HEK293T (cell line): Measurements from ENCODE around the gene AKNA.

Source experiments
- BHLHE40 ChIP-seq: fragments of 450-650 bp; IDR thresholded peaks from 2 replicates; pipeline ENCODE4 v1.6.1; 2016; ENCODE audit warnings: mild to moderate bottlenecking, moderate library complexity, borderline replicate concordance
- FOXM1 ChIP-seq: fragments of 450-650 bp; IDR thresholded peaks from 2 replicates; pipeline ENCODE4 v1.6.1; 2017; ENCODE audit warnings: mild to moderate bottlenecking, borderline replicate concordance
- HDGF ChIP-seq: fragments of 450-650 bp; IDR thresholded peaks from 2 replicates; pipeline ENCODE4 v1.6.1; 2017; ENCODE audit warnings: antibody characterized with exemption, borderline replicate concordance
- NFRKB ChIP-seq: fragments of 450-650 bp; IDR thresholded peaks from 2 replicates; pipeline ENCODE4 v1.6.1; 2016; ENCODE audit warnings: mild to moderate bottlenecking, moderate library complexity
- PKNOX1 ChIP-seq: fragments of 450-650 bp; IDR thresholded peaks from 2 replicates; pipeline ENCODE4 v1.6.1; 2016
- ZNF384 ChIP-seq: fragments of 450-650 bp; IDR thresholded peaks from 2 replicates; pipeline ENCODE4 v1.6.1; 2016

GRCh38 chr9:114369216-114370130, 18.3 kb downstream of the AKNA start:
- TF ChIP-seq HDGF (no peak), BHLHE40 (no peak), FOXM1 (no peak), NFRKB (no peak), ZNF384 (no peak), PKNOX1 (no peak)
